COLO668 (cell line): ENCODE data around the gene ZDHHC1.
"Not testable (repeated sequence)": the region's sequence is repeated elsewhere in the genome, so short reads cannot be mapped to it uniquely, and the experiment has no call there.

Experiments used
- DNase-seq: peaks from one replicate; lab custom pipeline; 2025; ENCODE audit not compliant: unreplicated experiment; lab: John Stamatoyannopoulos, UW

ZDHHC1 gene

GRCh38 chr16:67431775-67432505 lies 15.7 kb upstream of the ZDHHC1 start:
- no peak for DNase-seq

DNA sequence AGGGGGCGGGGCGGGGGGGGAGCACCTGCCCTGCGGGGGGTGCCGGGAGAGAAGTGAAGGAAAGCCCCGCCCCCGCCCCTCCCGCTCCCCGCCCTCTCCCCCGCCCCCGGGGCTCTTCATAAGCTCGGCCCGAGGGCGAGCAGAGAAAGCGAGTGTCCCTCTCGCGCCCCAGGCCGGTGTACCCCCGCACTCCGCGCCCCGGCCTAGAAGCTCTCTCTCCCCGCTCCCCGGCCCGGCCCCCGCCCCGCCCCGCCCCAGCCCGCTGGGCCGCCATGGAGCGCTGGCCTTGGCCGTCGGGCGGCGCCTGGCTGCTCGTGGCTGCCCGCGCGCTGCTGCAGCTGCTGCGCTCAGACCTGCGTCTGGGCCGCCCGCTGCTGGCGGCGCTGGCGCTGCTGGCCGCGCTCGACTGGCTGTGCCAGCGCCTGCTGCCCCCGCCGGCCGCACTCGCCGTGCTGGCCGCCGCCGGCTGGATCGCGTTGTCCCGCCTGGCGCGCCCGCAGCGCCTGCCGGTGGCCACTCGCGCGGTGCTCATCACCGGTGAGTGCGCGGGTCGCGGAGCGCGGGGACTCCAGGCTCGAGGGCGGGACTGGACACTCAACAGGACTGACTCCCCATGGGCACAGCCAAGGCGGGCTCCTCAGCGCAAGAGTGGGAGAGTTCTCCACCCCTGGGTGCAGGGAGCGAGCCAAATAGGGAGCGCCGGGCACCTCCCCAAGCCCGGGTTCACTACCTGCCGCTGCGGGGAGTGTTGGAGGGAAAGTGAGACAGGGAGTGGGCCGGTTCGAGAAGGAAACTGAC lies 14.9 kb upstream of the ZDHHC1 start, which contains the start of gene HSD11B2:
TSS of gene HSD11B2 (plus strand) at position 145 of the 798 bp plus-strand sequence. CDS start at position 273, 128 bp downstream.
- DNase-seq = peak; percentile 82

DNA sequence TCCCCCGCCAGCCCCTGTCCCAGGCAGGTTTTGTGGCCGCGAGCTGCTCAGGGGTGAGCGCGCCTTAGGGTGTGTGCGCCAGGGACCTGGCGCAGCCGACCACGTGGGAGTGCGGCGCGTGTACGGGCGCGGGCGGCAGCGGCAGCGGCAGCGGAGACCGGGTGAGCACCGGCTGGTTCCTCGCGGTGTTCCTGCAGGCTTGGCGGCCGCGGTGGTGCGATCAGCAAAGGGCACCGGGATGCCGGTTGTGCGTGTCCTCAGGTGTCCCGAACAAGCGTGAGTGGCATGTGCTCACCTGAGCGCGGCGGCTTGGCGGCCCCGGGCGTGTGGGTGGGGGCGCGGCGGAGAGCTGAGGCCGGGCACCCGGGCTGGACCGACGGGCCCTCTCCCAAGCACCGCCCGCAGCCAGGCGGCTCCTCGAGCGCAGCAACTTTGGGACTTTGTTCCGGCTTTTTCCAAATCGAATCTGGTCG lies 14.3 kb upstream of the ZDHHC1 start:
- peak; percentile 63 for DNase-seq

DNA sequence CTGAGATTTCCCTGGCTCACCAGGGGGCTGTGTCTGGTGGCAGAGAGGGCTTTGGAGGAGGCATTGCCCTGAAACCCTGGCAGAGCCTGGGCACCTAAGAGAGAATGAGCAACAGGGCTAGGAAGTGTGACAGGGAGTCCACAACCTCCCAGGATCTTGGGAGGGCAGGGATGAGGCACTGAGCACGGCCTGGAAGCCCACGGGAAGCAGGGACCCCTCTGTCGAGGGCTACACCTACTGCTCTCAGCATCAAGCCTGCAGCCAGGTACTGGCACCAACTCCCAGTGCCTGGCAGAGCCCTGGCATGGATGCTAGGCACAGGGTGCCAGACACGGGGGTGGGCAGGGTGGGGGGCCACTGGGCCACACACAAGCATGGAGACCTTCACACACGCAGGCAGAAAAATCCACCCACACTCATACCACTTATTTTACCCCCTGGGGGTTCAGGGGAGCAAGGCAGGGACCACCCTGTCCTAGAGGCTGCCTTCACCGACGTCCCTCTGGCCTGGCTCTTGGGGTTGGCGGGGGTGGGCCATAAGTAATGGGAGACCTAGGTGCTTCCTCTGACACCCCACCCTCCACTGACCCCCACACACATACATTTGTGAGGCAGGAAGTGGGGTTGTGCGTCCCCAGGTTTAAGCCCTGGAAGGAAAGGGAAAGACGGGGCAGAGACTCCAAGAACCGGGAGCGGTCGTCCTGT lies 13.7 kb upstream of the ZDHHC1 start:
- no peak for DNase-seq

DNA sequence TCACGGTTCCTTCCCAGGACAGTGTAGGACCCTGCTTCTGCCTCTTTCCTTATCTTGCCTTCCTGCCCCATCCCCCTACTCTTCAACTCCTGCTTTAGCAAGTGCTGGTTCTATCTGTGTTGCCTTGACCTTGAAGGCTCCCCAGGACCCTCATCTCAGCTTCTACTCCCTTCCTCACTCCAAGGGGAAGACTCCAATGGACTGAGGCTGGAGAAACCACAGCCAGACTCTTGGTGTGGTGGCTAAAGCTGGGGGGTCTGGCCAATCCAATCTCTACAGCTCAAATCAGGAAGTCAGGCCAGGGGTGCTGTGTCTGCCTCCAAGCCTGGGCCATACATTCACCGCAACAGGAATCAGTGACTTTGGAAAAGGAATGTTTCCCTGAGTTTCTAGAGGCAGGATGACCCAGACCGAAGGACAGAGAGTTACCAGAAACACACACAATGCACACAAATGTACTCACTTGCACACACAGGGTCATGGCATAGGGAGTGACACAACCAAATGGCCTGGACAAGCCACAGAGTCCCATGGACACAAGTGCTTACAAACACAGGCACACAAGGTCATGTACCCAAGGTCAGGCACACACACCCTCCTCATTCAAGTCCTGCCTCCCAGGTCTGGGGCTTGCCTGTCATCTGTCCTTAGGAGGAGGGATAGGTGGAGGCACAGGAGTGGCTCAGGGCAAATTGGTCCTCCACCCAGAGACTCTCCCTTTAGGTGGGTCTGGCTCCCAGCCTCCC lies 12.9 kb upstream of the ZDHHC1 start:
- no peak for DNase-seq

DNA sequence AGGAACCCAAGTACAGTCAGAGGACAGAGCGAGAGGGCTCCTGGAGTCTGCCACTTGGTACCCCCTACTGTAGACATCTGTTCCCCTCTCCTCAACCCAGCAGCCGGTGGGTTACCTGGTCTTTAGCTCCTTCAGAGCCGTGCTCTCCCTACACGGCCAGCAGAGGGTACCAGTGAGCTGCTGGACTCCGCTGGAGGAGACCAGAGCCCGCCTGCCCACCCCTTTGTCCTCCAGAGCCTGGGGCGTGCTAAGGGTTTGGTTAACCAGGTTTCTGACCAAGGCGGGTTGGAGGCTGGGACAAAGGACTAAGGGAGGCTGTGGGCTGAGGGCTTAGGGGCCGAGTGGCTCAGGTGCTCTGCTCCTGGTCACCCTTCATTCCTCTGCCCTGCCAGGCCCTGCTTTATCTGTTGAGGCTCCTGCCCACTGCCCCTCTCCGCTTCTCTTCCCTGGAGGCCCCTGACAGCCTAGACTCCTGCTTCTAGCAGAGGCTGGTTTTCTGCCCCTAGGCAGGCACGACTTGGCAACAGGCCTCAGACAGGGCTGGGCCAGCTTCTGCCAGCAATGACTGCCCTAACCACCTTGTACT lies 12.0 kb upstream of the ZDHHC1 start:
- peak; percentile 80 for DNase-seq

DNA sequence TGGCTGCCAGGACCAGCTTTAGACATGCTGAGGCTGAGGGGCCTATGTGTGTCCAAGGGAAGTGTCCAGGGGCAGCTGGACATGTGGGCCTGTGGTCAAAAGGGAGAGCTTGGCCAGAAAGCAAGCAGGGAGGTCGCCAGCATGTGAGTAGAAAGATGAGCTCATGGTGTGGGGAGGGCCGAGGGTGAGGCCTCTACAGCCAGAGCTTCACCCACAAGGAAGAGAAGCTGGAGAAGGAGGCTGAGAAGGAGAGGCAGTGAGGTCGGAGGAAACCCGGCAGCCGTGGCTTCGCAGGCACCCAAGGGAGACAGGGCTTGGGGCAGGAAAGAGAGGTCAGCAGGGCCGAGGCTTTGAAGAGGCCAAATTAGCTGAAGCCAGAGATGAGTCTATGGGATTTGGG lies 10.7 kb upstream of the ZDHHC1 start:
- no peak for DNase-seq

GRCh38 chr16:67426022-67426421 lies 9.7 kb upstream of the ZDHHC1 start:
- no peak for DNase-seq

- DNase-seq = no peak
These were observed 9.3 kb upstream of the ZDHHC1 start for GRCh38 chr16:67425580-67425979.

DNA sequence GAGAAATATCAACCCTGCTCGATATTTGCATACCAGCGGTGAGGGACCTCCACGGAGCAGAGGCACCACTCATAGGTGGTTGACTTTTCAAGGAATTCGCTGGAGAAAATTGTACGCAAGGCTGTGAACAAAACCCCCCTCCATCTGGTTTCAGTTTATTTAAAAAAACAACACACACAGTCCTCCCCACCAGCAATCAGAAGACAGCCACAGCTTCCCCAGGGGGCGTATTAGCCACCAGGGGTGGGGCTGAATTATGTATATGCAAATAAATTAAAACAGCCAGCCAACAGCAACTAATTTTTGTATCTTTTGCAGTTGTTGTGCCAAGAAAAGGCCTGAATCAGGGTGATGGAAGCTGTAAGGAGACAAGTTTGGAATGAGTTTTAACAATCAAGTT lies 8.8 kb upstream of the ZDHHC1 start:
- no peak for DNase-seq

GRCh38 chr16:67424261-67424615 lies 8.0 kb upstream of the ZDHHC1 start:
- no peak for DNase-seq

GRCh38 chr16:67423611-67424260 lies 7.5 kb upstream of the ZDHHC1 start:
- DNase-seq = no peak

DNA sequence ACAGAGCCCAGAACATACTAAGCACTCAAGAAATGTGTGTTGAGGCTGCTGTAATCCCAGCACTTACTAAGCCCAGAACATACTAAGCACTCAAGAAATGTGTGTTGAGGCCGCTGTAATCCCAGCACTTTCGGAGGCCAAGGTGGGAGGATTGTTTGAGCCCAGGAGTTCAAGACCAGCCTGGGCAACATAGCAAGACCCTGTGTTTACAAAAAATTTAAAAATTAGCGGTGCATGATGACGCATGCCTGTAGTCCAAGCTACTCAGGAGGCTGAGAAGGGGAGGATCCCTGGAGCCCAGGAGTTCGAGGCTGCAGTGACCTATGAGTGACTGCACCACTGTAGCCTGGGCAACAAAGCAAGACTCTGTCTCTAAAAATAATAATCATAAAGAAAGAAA lies 6.7 kb upstream of the ZDHHC1 start:
- no peak for DNase-seq

- no peak for DNase-seq
These were observed 4.8 kb upstream of the ZDHHC1 start for GRCh38 chr16:67421030-67421429.

DNA sequence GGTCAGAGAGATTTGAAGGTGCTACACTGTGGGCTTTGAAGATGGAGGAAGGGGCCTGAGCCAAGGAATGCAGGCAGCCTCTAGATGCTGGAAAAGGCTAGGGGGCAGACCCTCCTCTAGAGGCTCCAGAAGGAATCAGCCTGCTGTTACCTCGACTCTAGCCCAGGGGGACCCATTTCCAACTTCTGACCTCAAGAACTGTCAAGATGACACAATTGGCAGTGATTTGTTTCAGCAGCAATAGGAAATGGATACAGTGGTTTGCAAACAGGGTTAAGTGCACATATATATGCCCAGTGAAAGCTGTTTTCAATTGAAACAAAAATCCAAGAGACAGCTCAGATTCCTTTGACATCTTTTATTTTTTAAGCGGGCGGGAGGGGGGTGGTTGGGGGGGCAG lies 3.7 kb upstream of the ZDHHC1 start:
- no peak for DNase-seq

GRCh38 chr16:67419502-67419901 lies 3.2 kb upstream of the ZDHHC1 start:
- no peak for DNase-seq

- no peak for DNase-seq
These were observed 1.2 kb upstream of the ZDHHC1 start for GRCh38 chr16:67417333-67418061.

DNA sequence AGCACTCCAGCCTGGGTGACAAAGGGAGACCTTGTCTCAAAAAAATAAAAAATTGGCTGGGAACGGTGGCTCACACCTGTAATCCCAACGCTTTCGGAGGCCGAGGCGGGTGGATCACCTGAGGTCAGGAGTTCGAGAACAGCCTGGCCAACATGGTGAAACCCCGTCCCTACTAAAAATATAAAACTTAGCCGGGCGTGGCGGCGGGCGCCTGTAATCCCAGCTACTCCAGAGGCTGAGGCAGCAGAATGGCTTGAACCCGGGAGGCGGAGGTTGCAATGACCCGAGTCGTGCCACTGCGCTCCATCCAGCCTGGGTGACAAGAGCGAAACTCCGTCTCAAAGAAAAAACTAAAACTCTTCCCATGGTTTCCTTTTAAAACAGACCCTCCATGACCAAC lies 856 bp downstream of the ZDHHC1 start:
- not testable (repeated sequence) for DNase-seq
